ENCODE results near the gene CERS1. TPM values are rescaled to one million over a fixed set of nuclear protein-coding genes. Genes with fewer than 3 reads are reported as not detected.
A peak's percentile ranks its signal among the peaks of the same experiment; 100 is the strongest.

The CERS1 gene
- total RNA-seq, 2 experiments from 2014 or later = not detected

GRCh38 chr19:18830488-18830887, 65.5 kb downstream of the CERS1 start:
- Mint-ChIP-seq H3K9me3 (no peaks in the 10 kb centered on the region), H3K27me3 (no peaks in the 10 kb centered on the region), H3K36me3 (ENCODE audit: low read depth) (peaks cover 27% of the 10 kb centered on the region), H3K4me1 (ENCODE audit: low read depth) (peaks cover 27% of the 10 kb centered on the region), H3K4me3 (peak overlapping the region; percentile 78), H3K27ac (no peak overlapping the region)
- ATAC-seq (ENCODE audit: poor library complexity) = no peak
- Histone ChIP-seq H3K36me3 (ENCODE audit: insufficient read depth, low read length) (peaks cover 12% of the 10 kb centered on the region), H3K4me3 (ENCODE audit: low read length) (no peak overlapping the region), H3K9me3 (ENCODE audit: control insufficient read depth in 1 of 2, insufficient read depth in 1 of 2, low read length in 2 of 2) (peaks cover 0 to 8% of the 10 kb centered on the region in 2 experiments), H3K27me3 (ENCODE audit: control insufficient read depth in 1 of 2, insufficient read depth in 2 of 2, low read length in 2 of 2) (no peaks in the 10 kb centered on the region), H3K4me1 (ENCODE audit: insufficient read depth, low read length) (peaks cover 33% of the 10 kb centered on the region), H3K27ac (ENCODE audit: low read depth in 1 of 2, low read length in 2 of 2) (no peak overlapping the region)
- intact Hi-C loops (cut with DNase I, micrococcal nuclease) = loop anchor here in 1 of 2 experiments (5.0 kb wide), 6 partner anchors 87 to 628 kb away; partner anchors contain the start of genes COPE, DDX49, ELL and KLHL26
- no peak for TF ChIP-seq CTCF (IDR thresholded peaks at IDR 0.05)
- ChIA-PET CTCF (interaction anchor here (2.3 kb wide), 1 partner anchor 16 kb away, joined by 15 read pairs; no protein-coding TSS in a partner anchor), POLR2A (no interaction called here)
- no peak for DNase-seq

- ChIA-PET POLR2A (no interaction called here), CTCF (interaction anchor here (1.2 kb wide), 2 partner anchors 18 to 91 kb away, joined by 3 to 4 read pairs; partner anchors contain the start of genes COPE and DDX49)
- no peak overlapping the region for H3K27ac ChIP-seq (ENCODE audit: low read depth in 1 of 2, low read length in 2 of 2)
- H3K4me3 ChIP-seq (ENCODE audit: low read length) = no peak overlapping the region
- Mint-ChIP-seq H3K36me3 (ENCODE audit: low read depth) (peaks cover 11% of the 10 kb centered on the region), H3K4me3 (no peak overlapping the region), H3K27ac (no peak overlapping the region), H3K9me3 (no peaks in the 10 kb centered on the region), H3K4me1 (ENCODE audit: low read depth) (peaks cover 11% of the 10 kb centered on the region), H3K27me3 (no peaks in the 10 kb centered on the region)
- DNase-seq = no peak
- ATAC-seq (ENCODE audit: poor library complexity) = no peak
- intact Hi-C loops (cut with DNase I, micrococcal nuclease) = no loop called here
- TF ChIP-seq CTCF (IDR thresholded peaks at IDR 0.05) = no peak
- no peaks in the 10 kb centered on the region for H3K36me3 ChIP-seq (ENCODE audit: insufficient read depth, low read length)
- H3K27me3 ChIP-seq (ENCODE audit: control insufficient read depth in 1 of 2, insufficient read depth in 2 of 2, low read length in 2 of 2) = no peaks in the 10 kb centered on the region
- peaks cover 16% of the 10 kb centered on the region for H3K4me1 ChIP-seq (ENCODE audit: insufficient read depth, low read length)
- peaks cover 0 to 8% of the 10 kb centered on the region in 2 experiments for H3K9me3 ChIP-seq (ENCODE audit: control insufficient read depth in 1 of 2, insufficient read depth in 1 of 2, low read length in 2 of 2)
Measured at GRCh38 chr19:18828786-18829185, 67.2 kb downstream of the CERS1 start.

Other genes starting within 250 kb of the CERS1 start
- gene CRTC1, start 212.5 kb downstream of the CERS1 start, total RNA-seq = 10 to 100 TPM; 11.8 to 12.2 TPM
- not detected for gene COMP, start 104.9 kb downstream of the CERS1 start, total RNA-seq
- gene UPF1, start 64.2 kb downstream of the CERS1 start, total RNA-seq = 100 to 1,000 TPM; 146 to 150 TPM
- 100 to 1,000 TPM; 135 to 143 TPM for gene COPE, start 23.2 kb upstream of the CERS1 start, total RNA-seq
- gene DDX49, start 23.6 kb upstream of the CERS1 start, total RNA-seq = 10 to 100 TPM; 47.9 to 49.7 TPM
- 1 to 10 TPM; 1.1 TPM for gene HOMER3, start 45.1 kb upstream of the CERS1 start, total RNA-seq
- gene SUGP2, start 137.4 kb upstream of the CERS1 start, total RNA-seq = 100 to 1,000 TPM; 106 to 110 TPM
- gene ARMC6, start 137.4 kb upstream of the CERS1 start, total RNA-seq = 1 to 10 TPM; 5.9 to 6.0 TPM
- gene SLC25A42, start 167.8 kb upstream of the CERS1 start, total RNA-seq = 10 to 100 TPM; 15.1 to 15.4 TPM
- gene TMEM161A, start 242.3 kb upstream of the CERS1 start, total RNA-seq = 10 to 100 TPM in 1 of 2 experiments, 1 to 10 TPM in 1; 8.2 to 10.9 TPM

All from CD4-positive, alpha-beta T cell (primary cell).